Osteoblast (primary cell): ENCODE results near the gene ADCY4. TPM values are rescaled to one million over a fixed set of nuclear protein-coding genes. Genes with fewer than 3 reads are reported as not detected.

Experiments
- DNase-seq: peaks from one replicate; pipeline ENCODE4 v3.0.0; 2011; ENCODE audit warnings: low spot score, mixed read lengths; ENCODE audit not compliant: insufficient read length; ENCODE audit errors: missing footprints
- H2AFZ ChIP-seq: 2 replicates; pipeline ENCODE4 v1.6.0; 2011; ENCODE audit warnings: mild to moderate bottlenecking, low read length
- H3K27ac ChIP-seq: 2 replicates; pipeline ENCODE4 v1.5.1; 2011; ENCODE audit warnings: mild to moderate bottlenecking, low read depth, low read length, moderate library complexity
- H3K27me3 ChIP-seq: 2 replicates; pipeline ENCODE4 v1.6.0; 2012; ENCODE audit warnings: mild to moderate bottlenecking, control low read depth, inconsistent platforms, low read length, moderate library complexity; ENCODE audit not compliant: insufficient read depth
- H3K36me3 ChIP-seq: 2 replicates; pipeline ENCODE4 v1.5.1; 2011; ENCODE audit warnings: mild to moderate bottlenecking, low read length, control low read depth, moderate library complexity; ENCODE audit not compliant: insufficient read depth
- H3K4me1 ChIP-seq: 2 replicates; pipeline ENCODE4 v1.5.1; 2011; ENCODE audit warnings: mild to moderate bottlenecking, low read length, control low read depth, moderate library complexity; ENCODE audit not compliant: insufficient read depth
- H3K4me2 ChIP-seq: 2 replicates; pipeline ENCODE4 v1.6.0; 2011; ENCODE audit warnings: mild to moderate bottlenecking, low read length; ENCODE audit not compliant: insufficient read depth
- H3K4me3 ChIP-seq: fragments of 200-600 bp; sonication (generic); 3 replicates; pipeline ENCODE4 v1.5.1; 2012; ENCODE audit warnings: mild to moderate bottlenecking, low read length, inconsistent platforms; ENCODE audit not compliant: insufficient read depth
- H3K79me2 ChIP-seq: 2 replicates; pipeline ENCODE4 v1.6.0; 2012; ENCODE audit warnings: mild to moderate bottlenecking, low read length, control low read depth, inconsistent platforms; ENCODE audit not compliant: insufficient read depth
- H3K9me3 ChIP-seq: 2 replicates; pipeline ENCODE4 v1.5.1; 2011; ENCODE audit warnings: low read depth, low read length, control low read depth
- H4K20me1 ChIP-seq: 2 replicates; pipeline ENCODE4 v1.6.0; 2012; ENCODE audit warnings: mild to moderate bottlenecking, low read length, control low read depth; ENCODE audit not compliant: insufficient read depth
- CTCF ChIP-seq: IDR thresholded peaks from 2 replicates; pipeline ENCODE4 v1.5.1; 2011; ENCODE audit warnings: mild to moderate bottlenecking, low read depth, low read length, moderate library complexity; ENCODE audit errors: extremely low read depth
- total RNA-seq: library from RNA; depleted of rRNA; stranded (reverse); fragments of >200 nt; gene quantifications from 2 replicates; pipeline ENCODE4 v1.2.3, GENCODE V29; 2012

The ADCY4 gene
- total RNA-seq, 1 donor, result 18.8 TPM

DNA sequence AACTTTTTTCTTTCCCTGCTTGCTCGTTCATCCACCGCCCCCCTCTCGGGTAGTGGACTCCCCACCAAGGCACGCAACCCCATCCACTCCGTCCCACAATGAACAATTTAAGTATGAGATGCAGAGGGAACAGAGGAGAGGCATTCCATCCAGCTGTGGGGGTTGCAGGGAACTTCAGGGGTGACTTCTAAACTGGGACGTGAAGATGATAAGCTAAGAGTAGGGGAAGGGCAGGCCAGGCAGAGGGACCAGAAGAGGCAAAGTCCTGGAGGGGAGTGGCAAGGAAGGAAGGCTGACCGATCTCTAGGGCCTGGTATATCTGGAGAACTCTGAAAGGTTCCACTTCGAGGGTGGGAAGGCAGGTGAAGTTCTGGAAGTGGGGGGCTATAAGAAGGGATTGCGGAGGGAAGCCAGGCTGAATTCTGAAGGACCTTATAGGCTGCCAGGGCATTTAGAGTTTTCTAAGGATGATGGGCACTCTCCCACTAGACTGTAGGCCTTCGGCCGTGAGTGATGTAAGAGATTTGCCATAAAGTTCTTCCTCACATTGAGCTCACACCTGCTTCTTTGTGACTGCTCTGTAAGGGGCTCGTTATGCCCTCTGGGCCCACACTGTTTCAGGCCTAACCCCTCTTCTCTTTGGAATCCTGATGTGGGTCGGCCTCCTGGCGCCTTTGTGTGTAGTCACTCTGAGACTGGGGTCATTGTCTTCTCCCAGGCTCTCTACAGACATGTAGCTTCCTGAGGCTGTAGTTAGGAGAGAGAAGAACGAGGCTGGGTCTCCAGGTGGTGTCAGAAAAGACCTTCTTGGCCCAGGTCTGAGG is 45.2 kb upstream of the ADCY4 start:
- no peaks in the 10 kb centered on the region for H3K27me3 ChIP-seq
- peaks cover 39% of the 10 kb centered on the region for H3K36me3 ChIP-seq
- H3K9me3 ChIP-seq, result no peaks in the 10 kb centered on the region
- no peak overlapping the region for H2AFZ ChIP-seq
- H3K4me1 ChIP-seq, result no peaks in the 10 kb centered on the region
- H3K4me2 ChIP-seq, result no peak overlapping the region
- no peak overlapping the region for H3K4me3 ChIP-seq
- H3K27ac ChIP-seq, result no peak overlapping the region
- no peak for TF ChIP-seq CTCF
- H3K79me2 ChIP-seq, result no peaks in the 10 kb centered on the region
- no peak for DNase-seq
- peaks cover 26% of the 10 kb centered on the region for H4K20me1 ChIP-seq

DNA sequence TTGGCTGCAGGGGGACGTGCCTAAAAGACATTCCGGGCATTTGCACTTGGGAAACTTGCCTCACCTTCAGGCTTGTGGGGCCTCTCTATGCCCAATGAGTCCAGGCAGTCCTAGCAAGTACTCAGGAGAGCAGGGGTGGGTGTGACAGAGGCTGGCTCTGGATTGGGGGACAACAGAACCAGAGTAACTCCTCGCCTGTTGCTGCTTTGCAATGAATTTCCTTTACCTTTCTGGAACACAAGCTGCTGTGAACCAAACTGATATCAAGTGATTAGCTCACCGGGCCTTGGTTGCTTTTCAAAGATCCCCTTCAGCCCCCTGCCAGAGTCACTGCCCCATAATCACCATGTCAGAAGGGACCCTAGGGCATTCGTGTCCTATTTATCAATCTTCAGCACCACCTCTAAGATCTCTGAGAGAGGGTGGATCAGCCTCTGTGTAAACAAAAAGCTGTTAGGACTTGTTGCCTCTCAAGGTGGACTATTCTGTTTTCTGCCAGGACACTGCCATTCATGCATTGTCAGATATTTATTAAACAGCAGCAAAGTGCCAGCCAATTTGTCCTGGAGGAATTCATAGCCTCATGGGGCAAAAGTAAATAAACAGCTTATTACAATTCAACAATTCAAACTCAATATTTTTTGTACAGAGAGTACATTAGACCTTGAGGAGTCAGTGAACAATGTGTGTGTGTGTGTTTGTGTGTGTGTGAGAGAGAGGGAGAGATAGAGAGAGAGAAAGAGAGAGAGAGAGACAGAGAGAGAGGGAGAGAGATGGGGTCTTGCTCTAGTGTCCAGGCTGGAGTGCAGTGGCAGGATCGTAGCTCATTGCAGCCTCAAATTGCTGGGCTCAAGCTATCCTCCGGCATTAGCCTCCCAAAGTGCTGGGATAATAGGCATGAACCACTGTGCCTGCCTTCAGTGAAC is 44.4 kb upstream of the ADCY4 start:
- Histone ChIP-seq H3K4me1 (no peaks in the 10 kb centered on the region), H2AFZ (no peak overlapping the region), H3K27ac (no peak overlapping the region), H3K27me3 (no peaks in the 10 kb centered on the region), H3K36me3 (peaks cover 47% of the 10 kb centered on the region), H3K4me3 (no peak overlapping the region), H4K20me1 (peaks cover 34% of the 10 kb centered on the region), H3K4me2 (no peak overlapping the region), H3K79me2 (no peaks in the 10 kb centered on the region), H3K9me3 (no peaks in the 10 kb centered on the region)
- TF ChIP-seq CTCF, result no peak
- DNase-seq, result no peak

DNA sequence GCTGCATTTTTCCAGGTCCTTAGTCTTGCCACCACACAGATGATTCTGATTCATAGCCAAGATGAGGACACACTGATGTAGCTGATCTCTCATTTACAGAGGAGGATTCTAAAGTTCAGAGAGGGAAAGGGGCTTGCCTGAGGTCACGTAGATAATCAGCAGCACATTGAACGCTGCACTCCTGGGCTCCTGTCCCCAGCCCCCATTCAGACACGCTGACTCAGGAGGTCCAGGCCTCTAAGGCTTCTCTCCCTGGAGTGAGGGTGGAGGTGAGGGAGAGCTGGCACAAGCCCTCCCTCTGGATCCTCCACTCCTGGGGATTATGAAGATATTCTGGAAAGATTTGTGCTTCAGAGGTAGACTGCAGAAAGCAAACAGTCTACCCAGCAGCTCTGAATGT is 43.5 kb upstream of the ADCY4 start:
- no peak overlapping the region for H3K4me3 ChIP-seq
- no peak for TF ChIP-seq CTCF
- no peaks in the 10 kb centered on the region for H3K9me3 ChIP-seq
- H4K20me1 ChIP-seq, result peaks cover 43% of the 10 kb centered on the region
- H3K36me3 ChIP-seq, result peaks cover 57% of the 10 kb centered on the region
- H3K27me3 ChIP-seq, result no peaks in the 10 kb centered on the region
- H3K4me1 ChIP-seq, result no peaks in the 10 kb centered on the region
- no peak overlapping the region for H2AFZ ChIP-seq
- no peak for DNase-seq
- H3K79me2 ChIP-seq, result peaks cover 4% of the 10 kb centered on the region
- no peak overlapping the region for H3K27ac ChIP-seq
- H3K4me2 ChIP-seq, result no peak overlapping the region

DNA sequence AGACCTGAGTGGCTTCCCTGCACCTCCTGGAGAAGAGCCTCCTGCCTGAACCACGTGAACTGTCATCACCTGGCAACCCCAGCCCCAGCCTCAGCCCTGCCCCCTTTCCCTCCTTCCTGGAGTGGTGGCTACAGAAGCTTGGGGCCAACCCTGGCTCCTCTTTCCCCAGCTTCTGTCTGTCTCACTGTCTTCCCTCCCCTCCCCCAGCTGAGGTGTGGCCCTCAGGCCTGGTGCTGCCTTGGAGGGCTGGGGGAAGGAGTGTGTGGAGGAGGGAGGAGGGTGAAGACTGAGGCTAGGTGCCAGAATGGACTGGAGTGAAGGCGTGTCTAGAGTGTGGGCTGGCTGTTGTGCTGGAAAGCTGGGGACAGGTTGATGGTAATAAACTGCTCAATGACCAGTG is 42.8 kb upstream of the ADCY4 start:
- H3K36me3 ChIP-seq, result peaks cover 63% of the 10 kb centered on the region
- peaks cover 5% of the 10 kb centered on the region for H3K4me1 ChIP-seq
- no peaks in the 10 kb centered on the region for H3K27me3 ChIP-seq
- H4K20me1 ChIP-seq, result peaks cover 48% of the 10 kb centered on the region
- H3K79me2 ChIP-seq, result peaks cover 8% of the 10 kb centered on the region
- TF ChIP-seq CTCF, result no peak
- H3K4me3 ChIP-seq, result no peak overlapping the region
- no peak overlapping the region for H3K4me2 ChIP-seq
- no peaks in the 10 kb centered on the region for H3K9me3 ChIP-seq
- no peak overlapping the region for H3K27ac ChIP-seq
- DNase-seq, result no peak
- no peak overlapping the region for H2AFZ ChIP-seq
